ENCODE data around the gene FUOM. TPM values are rescaled to one million over a fixed set of nuclear protein-coding genes. Genes with fewer than 3 reads are reported as not detected.

The FUOM gene
- total RNA-seq, 1 donor: 7.1 TPM

GRCh38 chr10:133364645-133365431, 7.0 kb upstream of the FUOM start:
- no peaks in the 10 kb centered on the region for H3K9me3 ChIP-seq (ENCODE audit: low read depth, low read length)
- no peaks in the 10 kb centered on the region for H3K4me1 ChIP-seq (ENCODE audit: insufficient read depth, low read length)
- no peak overlapping the region for H3K4me3 ChIP-seq (ENCODE audit: low read length)
- no peaks in the 10 kb centered on the region for H3K27me3 ChIP-seq (ENCODE audit: insufficient read depth, low read length)

GRCh38 chr10:133362846-133363245, 5.0 kb upstream of the FUOM start:
- no peaks in the 10 kb centered on the region for H3K27me3 ChIP-seq (ENCODE audit: insufficient read depth, low read length)
- no peaks in the 10 kb centered on the region for H3K4me1 ChIP-seq (ENCODE audit: insufficient read depth, low read length)
- no peak overlapping the region for H3K4me3 ChIP-seq (ENCODE audit: low read length)
- H3K9me3 ChIP-seq (ENCODE audit: low read depth, low read length): no peaks in the 10 kb centered on the region

DNA sequence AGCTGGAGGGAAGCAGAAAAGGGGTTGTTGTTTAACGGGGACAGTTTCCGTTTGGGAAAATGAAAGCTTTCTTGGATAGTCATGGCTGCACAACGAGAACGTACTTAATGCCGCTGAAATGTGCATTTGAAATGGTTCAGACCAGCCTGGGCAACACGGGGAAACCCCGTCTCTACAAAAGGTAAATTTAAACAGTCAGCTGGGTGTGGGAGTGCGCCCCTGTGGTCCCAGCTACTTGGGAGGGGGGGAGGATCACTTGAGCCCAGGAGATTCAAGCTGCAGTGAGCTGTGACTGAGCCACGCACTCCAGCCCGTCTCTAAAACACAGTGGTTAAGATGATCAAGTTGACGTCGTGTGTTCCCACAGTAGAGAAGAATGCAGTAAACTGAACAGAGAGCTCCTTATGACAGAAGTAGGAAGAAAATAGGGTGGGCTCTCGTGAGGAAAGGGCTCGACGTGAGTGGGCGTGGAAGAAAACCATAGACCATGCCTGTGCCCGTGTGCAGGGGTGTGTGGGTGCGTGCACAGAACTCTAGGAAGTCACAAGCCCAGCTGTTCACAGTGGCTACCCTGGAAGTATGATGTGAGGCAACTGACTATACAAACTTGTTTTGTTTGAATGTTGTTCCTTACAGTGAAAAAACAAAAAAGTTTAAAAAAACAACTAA, 4.1 kb upstream of the FUOM start:
- Histone ChIP-seq H3K4me3 (ENCODE audit: low read length) (no peak overlapping the region), H3K4me1 (ENCODE audit: insufficient read depth, low read length) (peaks cover 5% of the 10 kb centered on the region), H3K9me3 (ENCODE audit: low read depth, low read length) (no peaks in the 10 kb centered on the region), H3K27me3 (ENCODE audit: insufficient read depth, low read length) (no peaks in the 10 kb centered on the region)

GRCh38 chr10:133361227-133361626, 3.4 kb upstream of the FUOM start:
- Histone ChIP-seq H3K4me1 (ENCODE audit: insufficient read depth, low read length) (peaks cover 12% of the 10 kb centered on the region), H3K27me3 (ENCODE audit: insufficient read depth, low read length) (no peaks in the 10 kb centered on the region), H3K9me3 (ENCODE audit: low read depth, low read length) (no peaks in the 10 kb centered on the region), H3K4me3 (ENCODE audit: low read length) (no peak overlapping the region)

- H3K4me3 ChIP-seq (ENCODE audit: low read length): no peak overlapping the region
- H3K27me3 ChIP-seq (ENCODE audit: insufficient read depth, low read length): no peaks in the 10 kb centered on the region
- H3K4me1 ChIP-seq (ENCODE audit: insufficient read depth, low read length): peaks cover 13% of the 10 kb centered on the region
Observed at GRCh38 chr10:133359972-133360610, 2.3 kb upstream of the FUOM start.

DNA sequence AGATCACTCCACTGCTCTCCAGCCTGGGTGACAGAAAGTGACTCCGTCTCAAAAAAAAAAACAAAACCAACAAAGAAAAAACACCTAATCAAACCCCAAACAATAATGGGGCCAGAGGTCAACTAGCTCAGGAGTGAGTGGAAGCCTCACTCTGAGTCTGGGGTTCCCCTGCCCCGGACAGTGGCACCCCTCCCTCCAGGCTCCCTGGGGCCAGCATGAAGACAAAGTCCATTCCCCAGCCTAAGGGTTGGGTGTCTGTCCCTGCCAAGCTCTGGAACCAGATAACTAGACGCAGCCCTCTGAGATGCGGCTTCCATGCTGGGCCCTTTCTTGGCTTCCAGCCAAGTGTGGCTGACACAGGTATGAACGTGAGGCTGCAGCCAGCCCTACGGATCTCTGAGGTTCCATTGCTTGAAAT, 1.7 kb upstream of the FUOM start:
- H3K4me3 ChIP-seq (ENCODE audit: low read length): no peak overlapping the region
- H3K9me3 ChIP-seq (ENCODE audit: low read depth, low read length): no peaks in the 10 kb centered on the region
- H3K4me1 ChIP-seq (ENCODE audit: insufficient read depth, low read length): peaks cover 13% of the 10 kb centered on the region
- H3K27me3 ChIP-seq (ENCODE audit: insufficient read depth, low read length): no peaks in the 10 kb centered on the region

More at GRCh38 chr10:133359972-133360610, 2.3 kb upstream of the FUOM start:
- no peaks in the 10 kb centered on the region for H3K9me3 ChIP-seq (ENCODE audit: low read depth, low read length)

DNA sequence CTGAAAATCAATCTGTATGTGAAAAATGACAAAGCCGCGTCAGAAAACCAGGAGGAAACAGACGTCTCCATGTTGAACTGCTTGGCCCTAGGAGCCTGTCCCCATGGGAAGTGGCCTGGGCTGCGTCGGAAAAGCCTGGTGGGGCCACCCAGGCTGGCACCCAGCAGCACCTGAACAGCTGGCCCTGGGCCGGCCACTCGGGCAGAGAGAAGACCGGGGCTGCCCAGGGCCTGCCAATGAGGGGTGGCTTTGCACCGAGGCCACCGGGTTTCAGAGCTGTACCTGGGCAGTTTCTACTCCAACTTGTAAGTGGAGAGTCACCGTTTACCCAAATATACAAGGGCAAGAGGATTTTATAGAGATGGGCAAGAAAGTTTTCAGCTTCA, 1.1 kb upstream of the FUOM start:
- no peak overlapping the region for H3K4me3 ChIP-seq (ENCODE audit: low read length)
- H3K27me3 ChIP-seq (ENCODE audit: insufficient read depth, low read length): no peaks in the 10 kb centered on the region
- no peaks in the 10 kb centered on the region for H3K9me3 ChIP-seq (ENCODE audit: low read depth, low read length)

GRCh38 chr10:133358162-133358924, 524 bp upstream of the FUOM start:
- Histone ChIP-seq H3K9me3 (ENCODE audit: low read depth, low read length) (no peaks in the 10 kb centered on the region), H3K4me1 (ENCODE audit: insufficient read depth, low read length) (peaks cover 13% of the 10 kb centered on the region), H3K4me3 (ENCODE audit: low read length) (no peak overlapping the region), H3K27me3 (ENCODE audit: insufficient read depth, low read length) (no peaks in the 10 kb centered on the region)

More for the DNA sequence above, 1.1 kb upstream of the FUOM start:
- peaks cover 13% of the 10 kb centered on the region for H3K4me1 ChIP-seq (ENCODE audit: insufficient read depth, low read length)

GRCh38 chr10:133356549-133357284, 1.1 kb downstream of the FUOM start:
- Histone ChIP-seq H3K27me3 (ENCODE audit: insufficient read depth, low read length) (no peaks in the 10 kb centered on the region), H3K9me3 (ENCODE audit: low read depth, low read length) (no peaks in the 10 kb centered on the region), H3K4me3 (ENCODE audit: low read length) (peak overlapping the region; percentile 50), H3K4me1 (ENCODE audit: insufficient read depth, low read length) (peaks cover 13% of the 10 kb centered on the region)

DNA sequence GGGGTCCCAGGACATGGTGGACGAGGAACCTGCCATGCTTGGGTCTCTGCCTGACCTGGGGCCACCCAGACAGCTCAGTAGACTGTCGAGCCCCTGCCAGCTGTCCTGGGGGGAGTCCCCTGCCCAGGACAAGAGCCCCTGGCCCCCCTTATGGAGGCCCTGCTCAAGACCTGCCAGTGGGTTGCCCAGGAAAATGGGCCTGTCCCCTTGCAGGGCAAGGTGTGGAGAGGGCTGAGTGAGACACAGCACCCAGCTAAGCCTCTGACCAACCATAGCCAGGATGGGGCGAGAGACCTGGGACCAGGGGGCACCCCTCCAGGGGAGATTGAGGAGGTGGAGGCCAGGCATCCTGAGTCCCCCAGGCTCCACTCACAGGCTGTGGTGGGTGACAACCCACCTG, 1.8 kb downstream of the FUOM start:
- H3K9me3 ChIP-seq (ENCODE audit: low read depth, low read length): no peaks in the 10 kb centered on the region
- H3K27me3 ChIP-seq (ENCODE audit: insufficient read depth, low read length): no peaks in the 10 kb centered on the region
- H3K4me3 ChIP-seq (ENCODE audit: low read length): no peak overlapping the region
- peaks cover 13% of the 10 kb centered on the region for H3K4me1 ChIP-seq (ENCODE audit: insufficient read depth, low read length)

GRCh38 chr10:133355266-133355665, 2.6 kb downstream of the FUOM start:
- no peaks in the 10 kb centered on the region for H3K27me3 ChIP-seq (ENCODE audit: insufficient read depth, low read length)
- peaks cover 13% of the 10 kb centered on the region for H3K4me1 ChIP-seq (ENCODE audit: insufficient read depth, low read length)
- no peaks in the 10 kb centered on the region for H3K9me3 ChIP-seq (ENCODE audit: low read depth, low read length)
- no peak overlapping the region for H3K4me3 ChIP-seq (ENCODE audit: low read length)

DNA sequence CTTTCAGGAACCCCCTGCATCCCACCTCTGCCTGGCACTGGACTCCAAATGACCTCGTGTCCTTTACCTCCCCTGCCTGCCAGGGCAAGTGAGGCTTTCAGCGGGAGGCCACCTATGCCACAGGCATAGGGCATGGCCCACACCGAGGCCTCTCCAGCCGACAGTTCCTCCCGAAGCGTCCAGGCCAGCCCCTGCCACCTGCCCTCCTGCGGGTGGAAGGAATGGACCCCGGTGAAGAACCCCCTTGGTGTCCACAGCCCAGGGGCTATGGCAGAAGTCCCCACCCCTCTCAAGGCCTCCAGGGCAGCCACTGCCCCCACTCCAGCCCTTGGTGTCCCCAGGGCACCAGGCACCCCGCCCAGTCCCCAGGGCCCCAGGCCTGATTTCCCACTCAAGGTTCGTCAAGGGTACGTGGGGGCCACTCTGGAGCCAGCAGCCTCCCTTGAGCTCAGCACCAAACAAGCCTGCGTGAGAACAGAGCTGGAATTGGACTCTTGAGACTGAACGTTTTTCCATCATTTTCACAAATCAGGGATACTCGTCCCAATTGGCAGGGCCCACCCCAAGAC, 3.1 kb downstream of the FUOM start:
- H3K9me3 ChIP-seq (ENCODE audit: low read depth, low read length): no peaks in the 10 kb centered on the region

DNA sequence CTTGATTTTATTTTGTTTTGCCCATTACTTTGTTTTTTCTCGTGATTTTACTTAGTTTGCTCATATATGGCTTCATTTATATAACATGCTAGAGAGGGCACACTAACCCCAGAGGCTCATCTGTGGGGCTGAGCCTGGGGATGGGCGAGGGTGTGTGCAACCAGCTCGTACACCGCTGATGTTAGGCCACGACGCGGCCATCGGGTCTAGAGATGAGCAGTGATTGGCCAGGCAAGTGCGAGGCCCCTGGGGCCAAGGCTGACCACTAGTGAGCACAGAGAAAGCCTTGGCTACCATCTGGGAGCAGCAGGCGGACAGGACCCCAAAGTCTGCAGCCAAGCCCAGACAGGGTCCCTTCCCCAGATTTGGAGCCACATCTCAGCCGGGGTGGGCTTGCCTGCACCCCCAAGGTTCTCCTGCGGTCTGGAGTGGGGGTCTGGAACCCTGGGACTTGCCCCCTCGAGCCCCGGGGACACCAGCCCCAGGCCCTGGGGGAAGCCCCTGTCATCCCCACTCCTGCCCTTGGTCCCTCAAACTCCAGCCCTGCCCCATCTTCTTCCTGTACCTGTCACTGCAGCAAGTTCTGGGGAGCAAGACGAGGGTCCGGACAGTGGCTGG, 3.7 kb downstream of the FUOM start:
- Histone ChIP-seq H3K27me3 (ENCODE audit: insufficient read depth, low read length) (no peaks in the 10 kb centered on the region), H3K4me1 (ENCODE audit: insufficient read depth, low read length) (peaks cover 13% of the 10 kb centered on the region), H3K4me3 (ENCODE audit: low read length) (no peak overlapping the region), H3K9me3 (ENCODE audit: low read depth, low read length) (no peaks in the 10 kb centered on the region)

More for the DNA sequence above, 3.1 kb downstream of the FUOM start:
- Histone ChIP-seq H3K4me1 (ENCODE audit: insufficient read depth, low read length) (peaks cover 13% of the 10 kb centered on the region), H3K4me3 (ENCODE audit: low read length) (no peak overlapping the region), H3K27me3 (ENCODE audit: insufficient read depth, low read length) (no peaks in the 10 kb centered on the region)

All from mononuclear cell (primary cell).